Stimulated activated CD8-positive, alpha-beta memory T cell treated with anti-CD3 and anti-CD28 coated beads, Interleukin-12 subunit alpha, Interleukin-12 subunit beta, amount 100 ng/mL, for 24 hours (primary cell): ENCODE measurements around the gene COL26A1.
"Not testable (repeated sequence)": the region's sequence is repeated elsewhere in the genome, so short reads cannot be mapped to it uniquely, and the experiment has no call there.

ENCODE experiments used
- DNase-seq: peaks from one replicate; pipeline ENCODE4 v3.0.0-alpha.2; 2020; ENCODE audit errors: extremely low read depth

Gene COL26A1

DNA sequence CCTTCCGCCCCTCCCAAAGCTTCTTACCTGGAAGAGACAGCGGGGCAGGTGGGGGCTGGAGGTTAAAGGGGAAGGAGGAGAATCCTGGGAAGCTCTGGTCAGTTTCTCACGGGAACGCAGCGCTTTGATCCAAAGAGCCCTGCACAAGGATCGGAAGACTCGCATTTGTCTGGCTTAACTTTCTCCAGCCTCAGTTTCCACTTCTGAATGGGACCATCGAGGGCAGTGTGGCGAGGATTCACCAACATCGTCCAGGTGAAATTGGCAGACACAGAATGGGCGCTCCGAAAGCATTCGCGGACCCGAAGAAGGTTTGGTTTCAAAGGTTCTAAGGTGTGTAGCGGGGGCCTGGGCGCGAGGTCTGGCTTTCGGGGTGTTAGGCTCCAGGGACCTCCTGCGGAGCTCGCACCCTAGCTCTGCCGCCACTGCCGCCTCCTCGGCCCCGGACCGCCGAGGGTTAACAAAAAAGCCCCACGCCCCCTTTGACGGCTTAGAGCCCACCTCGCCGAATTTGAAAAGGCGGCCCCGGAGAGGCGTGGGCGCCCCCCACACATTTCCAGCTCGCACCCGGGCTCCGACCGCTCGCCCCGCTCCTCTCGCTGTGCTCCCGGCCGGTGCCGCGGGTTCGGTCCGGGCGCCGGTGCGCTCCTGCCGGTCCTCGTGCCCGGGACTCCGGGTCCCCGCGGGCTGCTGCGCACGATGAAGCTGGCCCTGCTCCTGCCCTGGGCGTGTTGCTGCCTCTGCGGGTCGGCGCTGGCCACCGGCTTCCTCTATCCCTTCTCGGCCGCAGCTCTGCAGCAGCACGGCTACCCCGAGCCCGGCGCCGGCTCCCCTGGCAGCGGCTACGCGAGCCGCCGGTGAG is at the start of gene COL26A1:
Gene COL26A1, plus strand, starts transcription at position 542 of the 862 bp plus-strand sequence. Its CDS starts 158 bp downstream, at position 700.
- no peak for DNase-seq

DNA sequence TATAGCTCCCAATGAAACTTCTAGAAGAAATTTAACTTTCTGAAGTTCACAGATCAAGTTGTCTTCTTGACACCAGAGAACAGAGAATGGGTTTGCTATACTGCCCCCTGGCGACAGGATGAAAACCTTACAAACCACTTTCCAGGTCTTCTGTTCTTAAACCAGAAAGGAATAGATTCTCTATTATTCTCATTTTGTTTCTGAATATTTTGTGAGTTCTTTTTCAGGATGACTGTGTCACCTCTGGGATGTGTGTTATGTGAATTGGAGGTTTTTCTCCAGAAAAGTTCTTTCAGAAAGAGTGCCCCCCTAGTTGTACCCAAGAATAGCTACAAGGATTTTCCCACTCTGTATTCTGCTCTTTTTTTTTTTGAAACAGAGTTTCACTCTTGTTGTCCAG is 47.3 kb upstream of the COL26A1 start:
- DNase-seq = no peak

DNA sequence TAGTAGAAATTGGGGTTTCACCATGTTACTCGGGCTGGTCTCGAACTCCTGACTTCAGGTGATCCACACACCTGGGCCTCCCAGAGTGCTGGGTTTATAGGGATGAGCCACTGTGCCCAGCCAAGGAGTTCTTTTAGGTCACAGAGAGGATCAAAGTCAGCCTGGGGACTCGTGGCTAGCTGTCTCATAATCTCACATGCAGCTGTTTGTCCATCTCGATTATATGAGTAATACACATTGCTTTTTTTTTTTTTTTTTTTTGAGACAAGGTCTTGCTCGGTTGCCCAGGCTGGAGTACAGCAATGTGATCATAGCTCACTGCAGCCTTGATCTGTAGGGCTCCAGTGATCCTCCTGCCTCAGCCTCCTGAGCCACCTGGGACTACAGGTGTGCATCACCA is 43.3 kb upstream of the COL26A1 start:
- no peak for DNase-seq

DNA sequence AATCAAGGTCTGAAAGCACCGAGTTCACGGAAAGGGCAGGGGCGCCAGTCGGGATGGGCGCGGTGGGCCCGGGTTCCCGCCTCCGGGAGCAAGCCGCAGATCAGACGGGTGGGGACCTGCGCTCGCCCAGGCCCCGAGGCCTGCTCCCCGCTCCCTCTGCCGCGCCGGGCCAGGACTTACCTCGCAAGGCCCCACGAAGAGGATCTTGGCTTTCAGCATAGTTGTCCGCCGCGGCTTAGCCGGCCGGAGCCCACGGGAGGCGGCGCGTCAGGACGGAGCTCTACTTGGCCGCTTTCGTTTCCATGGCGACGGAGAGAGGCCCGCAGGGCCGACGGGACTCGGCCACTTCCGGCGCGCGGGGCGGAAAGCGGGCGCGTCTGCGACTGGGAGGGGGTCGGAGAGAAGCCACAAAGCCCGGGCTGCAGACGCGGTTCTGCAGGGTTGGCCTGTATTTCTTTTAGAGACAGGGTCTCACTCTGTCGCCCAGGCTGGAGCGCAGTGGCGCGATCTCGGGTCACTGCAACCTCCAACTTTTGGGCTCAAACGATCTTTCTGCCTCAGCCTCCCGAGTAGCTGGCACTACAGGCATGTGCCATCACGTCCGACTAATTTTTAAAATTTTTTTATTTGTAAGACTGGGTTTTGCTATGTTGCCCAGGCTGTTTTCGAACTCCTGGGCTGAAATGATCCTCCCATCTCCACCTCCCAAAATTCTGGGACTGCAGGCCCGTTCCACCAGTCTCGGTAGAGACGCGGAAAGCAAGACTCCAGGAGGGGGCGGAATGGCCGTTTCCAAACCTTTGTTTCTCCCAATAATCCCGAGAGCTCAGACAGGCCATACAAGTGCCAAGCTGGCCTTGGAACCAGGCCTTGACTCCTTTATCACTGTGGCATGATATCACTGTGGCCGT is 40.9 kb upstream of the COL26A1 start, which contains the start of gene IFT22:
Gene IFT22, minus strand, starts transcription at position 322 of the 911 bp plus-strand sequence. Its CDS starts 103 bp downstream, at position 219.
- DNase-seq = peak; percentile 73

DNA sequence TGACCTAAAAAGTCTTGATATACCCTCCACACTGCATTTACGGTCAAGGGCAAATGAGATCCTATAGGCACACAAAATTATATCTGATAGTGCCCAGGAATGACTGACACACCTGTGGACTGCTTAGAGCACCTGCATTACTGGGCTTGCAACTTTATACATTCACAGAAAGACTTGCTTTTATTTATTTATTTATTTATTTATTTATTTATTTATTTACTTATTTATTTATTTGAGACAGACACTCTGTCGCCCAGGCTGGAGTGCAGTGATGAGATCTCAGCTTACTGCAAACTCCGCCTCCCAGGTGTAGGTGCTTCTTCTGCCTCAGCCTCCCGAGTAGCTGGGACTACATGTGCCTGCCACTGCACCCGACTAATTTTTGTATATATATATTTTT is 34.5 kb upstream of the COL26A1 start:
- no peak for DNase-seq

DNA sequence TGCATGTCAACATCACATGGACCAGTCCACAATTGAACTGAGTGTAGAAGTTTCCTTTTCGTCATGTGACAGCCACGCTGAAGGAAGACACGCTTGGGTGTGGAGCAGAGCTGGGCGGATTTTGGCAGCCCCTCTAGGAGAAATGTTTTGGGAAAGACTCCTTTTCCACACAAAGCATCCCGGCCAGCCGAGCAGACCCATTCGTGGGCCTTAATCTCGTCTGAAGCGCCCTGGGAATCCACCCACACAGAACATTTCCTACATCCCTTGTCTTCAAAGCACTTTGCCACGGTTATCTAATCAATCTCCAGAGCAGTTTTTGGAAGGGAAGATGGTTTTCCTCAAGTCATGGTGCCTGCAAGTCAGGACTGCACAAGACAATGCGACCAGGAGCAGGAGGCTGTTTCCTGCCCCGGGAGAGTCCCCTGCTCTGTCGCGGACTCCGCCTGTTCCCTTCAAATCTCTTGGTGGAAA is 32.6 kb upstream of the COL26A1 start:
- no peak for DNase-seq

DNA sequence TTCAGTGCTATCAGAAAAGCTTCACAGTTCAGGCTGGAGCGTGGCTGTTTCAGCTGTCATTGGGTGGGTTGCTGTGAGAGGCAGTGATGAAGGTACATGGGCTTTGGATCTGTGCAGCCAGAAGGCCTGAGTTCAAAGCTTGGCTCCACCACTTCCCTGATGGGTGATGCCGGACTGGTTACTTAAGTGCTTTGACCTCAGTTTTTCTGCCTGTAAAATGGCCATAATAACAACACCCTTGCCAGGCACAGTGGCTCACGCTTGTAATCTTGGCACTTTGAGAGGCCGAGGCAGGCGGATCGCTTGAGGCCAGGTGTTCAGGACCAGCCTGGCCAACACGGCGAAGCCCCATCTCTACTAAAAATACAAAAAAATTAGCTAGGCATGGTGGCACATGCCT is 30.6 kb upstream of the COL26A1 start:
- no peak for DNase-seq

DNA sequence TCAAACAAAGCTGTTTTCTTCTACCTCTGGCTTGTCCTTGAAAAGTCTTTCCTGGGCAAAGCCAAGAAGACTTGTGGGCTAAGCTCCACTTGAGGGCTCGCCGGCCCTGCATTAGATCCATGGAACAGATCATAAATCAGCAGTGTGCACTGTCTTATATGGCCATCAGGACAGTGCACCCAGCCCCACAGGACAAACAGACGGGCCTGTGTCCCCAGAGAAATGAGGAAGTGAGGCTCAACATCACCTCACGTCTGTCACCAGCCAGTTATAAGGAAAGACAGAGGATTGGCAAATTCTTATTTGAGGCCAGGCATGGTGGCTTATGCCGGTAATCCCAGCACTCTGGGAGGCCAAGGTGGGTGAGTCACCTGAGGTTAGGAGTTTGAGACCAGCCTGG is 28.8 kb upstream of the COL26A1 start:
- DNase-seq = no peak

DNA sequence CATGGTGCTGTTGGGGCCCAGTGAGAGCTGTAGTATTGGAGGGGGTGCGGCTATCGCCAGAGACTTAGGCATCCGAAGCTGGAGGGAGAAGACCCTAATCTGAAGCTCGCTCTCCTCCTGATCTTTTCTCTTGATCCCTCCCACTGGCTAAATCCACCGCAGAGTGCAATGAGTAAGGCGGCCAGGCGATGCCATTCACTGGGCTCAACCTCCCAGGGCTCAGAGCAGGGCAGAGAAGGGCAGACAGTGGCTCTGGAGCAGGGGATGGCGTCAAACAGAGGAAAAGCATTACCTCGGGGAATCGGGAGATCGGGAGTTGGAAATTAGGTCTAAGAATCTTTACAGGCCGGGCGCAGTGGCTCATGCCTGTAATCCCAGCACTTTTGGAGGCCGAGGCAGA is 22.3 kb upstream of the COL26A1 start:
- DNase-seq = no peak

DNA sequence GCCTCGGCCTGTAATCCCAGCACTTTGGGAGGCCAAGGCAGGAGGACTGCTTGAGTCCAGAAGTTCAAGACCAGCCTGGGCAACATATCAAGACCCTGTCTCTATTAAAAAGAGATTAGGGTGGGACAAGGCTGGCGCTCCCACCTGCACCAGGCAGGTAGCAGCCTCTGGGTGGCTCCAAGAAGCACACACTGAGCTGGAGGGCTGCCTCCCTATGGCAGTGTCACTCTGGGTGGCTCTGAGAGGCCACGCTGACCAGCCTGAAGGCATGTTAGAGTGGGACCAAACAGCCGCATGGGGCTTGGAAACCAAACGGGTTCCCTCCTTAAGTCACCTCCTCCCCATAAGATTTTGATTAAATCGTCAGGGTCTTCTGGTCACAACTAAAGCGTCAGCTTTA is 19.8 kb upstream of the COL26A1 start:
- no peak for DNase-seq

DNA sequence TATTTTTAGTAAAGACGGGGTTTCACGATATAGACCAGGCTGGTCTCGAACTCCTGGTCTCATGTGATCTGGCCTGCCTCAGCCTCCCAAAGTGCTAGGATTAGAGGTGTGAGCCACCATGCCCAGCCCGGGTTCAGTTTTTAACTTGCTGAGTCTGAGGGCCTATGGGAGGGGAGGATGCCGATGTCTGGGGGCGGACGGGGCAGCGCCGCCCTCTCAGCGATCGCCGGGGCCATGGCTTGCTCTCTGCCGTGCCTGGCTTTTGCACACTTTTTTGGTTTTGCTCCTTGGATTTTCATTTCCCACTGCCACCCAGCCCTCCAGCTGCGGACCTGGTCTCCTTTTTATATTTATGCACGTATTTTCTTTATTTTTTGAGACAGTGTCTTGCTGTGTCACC is 15.2 kb upstream of the COL26A1 start:
- DNase-seq = no peak

DNA sequence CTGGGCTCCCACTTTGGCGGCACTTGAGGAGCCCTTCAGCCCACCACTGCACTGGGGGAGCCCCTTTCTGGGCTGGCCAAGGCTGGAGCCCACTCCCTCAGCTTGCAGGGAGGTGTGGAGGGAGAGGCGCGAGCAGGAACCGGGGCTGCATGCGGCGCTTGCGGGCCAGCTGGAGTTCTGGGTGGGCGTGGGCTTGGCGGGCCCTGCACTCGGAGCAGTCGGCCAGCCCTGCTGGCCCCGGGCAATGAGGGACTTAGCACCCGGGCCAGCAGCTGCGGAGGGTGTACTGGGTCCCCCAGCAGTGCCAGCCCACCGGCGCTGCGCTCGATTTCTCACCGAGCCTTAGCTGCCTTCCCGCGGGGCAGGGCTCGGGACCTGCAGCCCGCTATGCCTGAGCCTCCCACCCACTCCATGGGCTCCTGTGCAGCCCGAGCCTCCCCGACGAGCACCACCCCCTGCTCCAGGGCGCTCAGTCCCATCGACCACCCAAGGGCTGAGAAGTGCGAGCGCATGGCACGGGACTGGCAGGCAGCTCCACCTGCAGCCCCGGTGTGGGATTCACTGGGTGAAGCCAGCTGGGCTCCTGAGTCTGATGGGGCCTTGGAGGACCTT is 14.1 kb upstream of the COL26A1 start:
- not testable (repeated sequence) for DNase-seq

DNA sequence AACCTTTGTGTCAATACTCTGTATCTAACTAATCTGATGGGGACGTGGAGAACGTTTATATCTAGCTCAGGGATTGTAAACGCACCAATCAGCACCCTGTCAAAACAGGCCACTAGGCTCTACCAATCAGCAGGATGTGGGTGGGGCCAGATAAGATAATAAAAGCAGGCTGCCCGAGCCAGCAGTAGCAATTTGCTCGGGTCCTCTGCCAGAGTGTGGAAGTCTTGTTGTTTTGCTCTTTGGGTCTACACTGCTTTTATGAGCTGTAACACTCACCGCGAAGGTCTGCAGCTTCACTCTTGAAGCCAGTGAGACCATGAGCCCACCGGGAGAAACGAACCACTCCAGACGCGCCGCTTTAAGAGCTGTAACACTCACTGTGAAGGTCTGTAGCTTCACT is 13.4 kb upstream of the COL26A1 start:
- DNase-seq = not testable (repeated sequence)

DNA sequence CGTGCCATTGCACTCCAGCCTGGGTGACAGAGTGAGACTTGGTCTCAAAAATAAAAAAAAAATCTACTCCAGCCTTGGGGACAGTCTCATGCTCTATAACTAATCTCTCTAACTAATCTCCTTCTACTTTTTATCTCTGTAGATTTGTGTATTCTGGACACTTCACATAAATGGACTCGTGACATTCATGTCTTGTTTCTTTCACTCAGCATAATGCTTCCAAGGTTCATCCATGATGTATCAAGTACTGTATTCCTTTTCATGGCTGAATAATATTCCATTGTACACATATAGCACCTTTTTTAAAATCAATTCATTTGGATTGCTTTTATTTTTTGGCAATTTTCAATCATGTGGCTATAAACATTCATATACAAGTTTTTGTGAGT is 9.8 kb upstream of the COL26A1 start:
- DNase-seq = no peak

DNA sequence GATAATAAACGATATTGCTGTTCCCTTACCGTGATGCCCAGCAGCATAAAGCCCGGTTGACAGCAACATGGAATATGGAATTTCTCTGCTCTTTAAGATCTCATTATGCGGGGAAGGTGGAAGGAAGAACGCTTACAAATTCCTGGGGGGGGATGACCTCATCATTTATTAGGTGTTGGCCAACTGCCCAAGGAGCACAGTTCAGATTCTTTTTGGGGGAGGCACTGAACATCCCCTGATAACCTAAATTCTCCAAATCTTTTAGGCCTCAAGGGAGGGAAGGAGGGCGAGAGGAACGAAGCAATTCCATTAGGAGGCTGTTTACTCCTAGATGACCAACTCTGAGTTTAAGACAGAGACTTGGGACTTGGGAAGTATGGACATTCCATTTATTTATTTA is 5.2 kb upstream of the COL26A1 start:
- DNase-seq = no peak

DNA sequence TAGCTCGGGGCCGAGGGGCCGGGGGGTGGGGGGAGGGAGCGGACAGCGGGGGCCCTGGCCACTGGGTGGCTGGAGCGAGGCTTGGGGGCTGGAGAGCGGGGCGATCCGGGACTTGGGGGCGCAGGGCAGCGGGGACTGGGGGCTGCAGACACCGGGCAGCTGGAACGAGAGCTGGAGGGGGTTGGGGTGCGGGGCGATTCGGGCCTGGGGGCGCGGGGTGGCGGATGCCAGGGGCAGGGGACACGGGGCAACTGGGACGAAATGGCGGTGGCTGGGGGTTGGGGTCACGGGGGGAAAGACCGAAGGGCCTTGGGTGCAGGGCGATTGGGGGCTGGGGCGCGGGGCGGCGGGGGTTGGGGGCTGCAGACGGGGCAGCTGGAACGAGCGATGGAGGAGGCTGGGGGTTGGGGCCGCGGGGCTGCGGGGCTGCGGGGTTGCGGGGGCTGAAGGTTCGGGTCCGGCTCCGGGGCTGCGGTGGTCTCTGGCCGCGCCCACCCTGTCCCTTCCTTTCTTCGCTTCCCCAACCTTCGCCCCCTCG is 590 bp downstream of the COL26A1 start:
- DNase-seq = no peak

DNA sequence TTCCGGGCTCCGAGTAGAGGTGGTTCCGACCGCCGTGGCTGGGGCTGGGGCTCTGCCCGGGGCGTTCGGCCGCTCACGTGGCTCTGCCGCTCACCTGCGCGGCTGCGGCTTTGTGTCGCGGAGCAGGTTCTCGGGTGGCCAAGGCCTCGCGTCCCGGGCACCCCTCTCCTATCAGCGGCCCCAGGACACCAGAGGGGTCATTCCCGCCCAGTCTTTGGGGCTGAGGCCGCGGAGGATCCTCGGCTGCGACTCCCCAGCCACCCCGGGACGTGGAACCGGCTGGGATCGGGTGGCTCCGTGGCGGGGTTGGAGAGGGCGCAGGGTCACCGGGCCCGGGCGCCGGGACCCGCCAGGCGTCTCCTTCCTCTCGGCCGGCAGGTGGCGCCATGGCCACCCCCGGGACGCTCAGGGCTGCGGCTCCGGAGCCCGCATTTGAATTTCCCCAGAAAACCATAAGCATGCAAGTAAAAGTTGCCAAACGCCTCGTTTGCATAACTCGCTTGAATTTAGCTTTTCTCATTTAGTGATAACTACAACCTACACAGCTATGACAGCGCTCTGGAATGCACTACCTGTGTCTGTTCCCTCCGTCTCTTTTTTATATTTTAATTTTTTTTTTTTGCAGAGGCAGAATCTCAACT is 1.2 kb downstream of the COL26A1 start:
- peak; percentile 19 for DNase-seq

DNA sequence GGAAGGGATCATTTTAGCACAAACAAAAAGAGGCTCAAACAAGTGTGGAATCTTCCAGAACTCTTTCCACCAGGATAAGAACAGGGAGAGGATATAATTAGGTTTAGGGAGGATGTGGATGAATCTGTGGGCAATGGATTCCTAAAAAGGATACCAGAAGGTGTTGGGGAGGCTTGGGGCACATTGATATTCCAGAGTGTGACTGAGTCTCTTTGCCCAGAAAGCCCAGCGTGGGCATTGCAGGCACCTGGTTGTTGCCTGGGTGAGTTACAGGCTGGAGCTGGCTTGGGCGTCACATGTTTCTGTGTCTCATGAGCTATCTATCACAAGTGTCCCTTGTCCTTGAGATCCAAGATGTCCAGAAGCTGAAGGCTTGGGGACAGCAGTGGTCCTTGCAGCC is 3.3 kb downstream of the COL26A1 start:
- no peak for DNase-seq

DNA sequence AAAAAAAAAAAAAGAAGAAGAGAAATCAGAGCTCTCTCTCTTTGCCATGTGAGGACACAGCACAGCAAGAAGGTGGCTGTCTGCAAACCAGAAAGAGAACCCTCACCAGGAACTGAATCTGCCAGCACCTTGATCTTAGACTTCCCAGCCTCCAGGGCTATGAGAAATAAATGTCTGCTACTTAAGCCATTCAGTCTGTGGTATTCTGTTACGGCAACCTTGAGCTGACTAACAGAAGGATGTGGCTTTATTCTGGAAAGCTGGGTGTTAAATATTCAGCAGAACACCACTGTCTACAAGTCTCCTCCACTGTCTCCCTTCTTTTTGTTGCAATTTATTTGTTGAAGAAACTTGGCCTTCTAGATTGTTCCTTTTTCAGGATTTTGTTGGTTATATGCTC is 5.0 kb downstream of the COL26A1 start:
- DNase-seq = no peak

DNA sequence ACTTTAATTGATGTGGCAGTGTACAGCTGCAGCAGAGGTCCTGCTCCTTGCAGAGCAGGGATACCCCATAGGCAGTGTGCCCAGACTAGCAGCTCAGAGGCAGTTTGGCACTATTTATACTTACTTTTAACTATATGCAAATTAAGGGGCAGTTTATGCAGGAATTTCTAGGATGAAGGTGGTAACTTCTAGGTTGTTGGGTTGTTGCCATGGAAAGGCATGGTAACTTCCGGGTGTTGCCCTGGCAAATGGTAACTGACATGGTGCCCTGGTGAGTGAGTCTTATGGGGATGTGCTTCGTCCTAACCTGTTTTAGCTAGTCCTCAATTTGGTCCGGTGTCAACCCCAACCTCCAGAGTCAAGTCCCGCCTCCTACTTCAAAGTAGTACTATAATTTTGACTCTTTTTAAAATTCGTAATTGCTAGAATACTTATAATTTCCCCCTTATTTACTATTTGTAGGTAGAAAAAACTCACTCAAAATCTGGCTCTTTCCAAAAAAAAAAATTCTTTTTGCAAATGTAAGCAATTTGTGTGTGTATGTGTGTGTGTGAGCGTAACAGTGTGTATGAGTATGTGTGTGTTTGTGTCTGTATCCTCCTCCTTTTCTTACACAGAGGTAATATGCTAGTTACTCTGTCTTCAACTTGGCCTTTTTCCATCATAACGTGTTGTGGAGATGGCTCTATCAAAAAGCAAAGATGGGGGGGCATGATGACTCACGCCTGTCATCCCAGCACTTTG is 5.9 kb downstream of the COL26A1 start:
- DNase-seq = no peak

DNA sequence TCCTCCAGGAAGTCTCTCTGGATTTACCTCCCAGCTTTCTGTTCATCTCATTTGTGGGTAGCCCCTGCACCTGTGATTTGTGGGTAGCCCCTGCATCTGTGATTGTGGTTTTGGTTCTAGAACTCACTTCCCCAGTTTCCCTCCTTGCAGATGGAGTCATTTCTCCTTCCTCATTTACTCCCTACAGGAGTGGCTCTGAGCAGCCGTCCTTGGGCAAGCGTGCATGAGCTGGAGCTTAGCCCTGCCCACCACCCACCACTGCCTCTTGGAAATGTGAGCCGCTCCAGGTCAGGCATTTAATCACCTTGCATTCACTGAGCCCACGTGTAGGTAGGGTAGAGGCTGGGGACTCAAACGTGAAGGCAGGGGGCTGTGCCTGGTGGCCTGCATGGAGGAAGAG is 8.2 kb downstream of the COL26A1 start:
- no peak for DNase-seq
